H1 (cell line): Measurements from ENCODE around the gene PLCB1. TPM values are rescaled to one million over a fixed set of nuclear protein-coding genes. Genes with fewer than 3 reads are reported as not detected.

Source experiments
- CTCF ChIA-PET: fragments of 300-600 bp; sonication (Branson Sonifier 250); formaldehyde crosslinking; loops from one replicate; lab custom pipeline; 2021; ENCODE audit not compliant: partially characterized antibody; lab: Charles Lee
- POLR2A ChIA-PET: fragments of 300-600 bp; sonication (Branson Sonifier 250); formaldehyde crosslinking; loops from one replicate; lab custom pipeline; 2021; ENCODE audit warnings: inconsistent platforms; ENCODE audit not compliant: partially characterized antibody; lab: Charles Lee
- DNase-seq, 2 experiments: peaks; one replicate each; pipeline versions ENCODE4 v3.0.0 to v3.0.0-alpha.2; 2010 to 2022; ENCODE audit warnings: low spot score in 2 of 2, low read depth in 1 of 2, mixed read lengths in 1 of 2
- FAIRE-seq: peaks from 2 replicates; lab custom pipeline; 2011; peaks lifted over from hg19 to GRCh38; lab: Jason Lieb, UNC
- H2AFZ ChIP-seq: 2 replicates; pipeline ENCODE4 v1.8.1; 2012; ENCODE audit warnings: low read length, inconsistent platforms
- H2AK5ac ChIP-seq: 2 replicates; pipeline ENCODE4 v1.6.1; 2013; ENCODE audit warnings: low read depth, low read length
- H2BK120ac ChIP-seq: replicated peaks from 2 replicates; pipeline ENCODE3; 2013; ENCODE audit warnings: low read depth, low read length, inconsistent platforms
- H2BK12ac ChIP-seq: 2 replicates; pipeline ENCODE4 v1.6.1; 2013; ENCODE audit warnings: low read depth, low read length
- H2BK15ac ChIP-seq: 2 replicates; pipeline ENCODE4 v1.6.1; 2013; ENCODE audit warnings: low read length
- H2BK20ac ChIP-seq: 2 replicates; pipeline ENCODE4 v1.6.1; 2013; ENCODE audit warnings: low read length
- H2BK5ac ChIP-seq: 2 replicates; pipeline ENCODE4 v1.6.1; 2013; ENCODE audit warnings: low read depth, low read length
- H3K14ac ChIP-seq: 2 replicates; pipeline ENCODE4 v1.6.1; 2013; ENCODE audit warnings: inconsistent platforms; ENCODE audit not compliant: insufficient read length
- H3K18ac ChIP-seq: 2 replicates; pipeline ENCODE4 v1.6.1; 2013; ENCODE audit warnings: low read length; ENCODE audit errors: extremely low read depth
- H3K23ac ChIP-seq: 2 replicates; pipeline ENCODE4 v1.6.1; 2013; ENCODE audit warnings: inconsistent platforms; ENCODE audit not compliant: insufficient read length
- H3K23me2 ChIP-seq: 2 replicates; pipeline ENCODE4 v1.6.1; 2013; ENCODE audit warnings: low read depth, low read length
- H3K27ac ChIP-seq: 2 replicates; pipeline ENCODE4 v1.6.1; 2011; ENCODE audit warnings: low read depth, low read length, inconsistent platforms
- H3K27me3 ChIP-seq, 4 experiments: replicated peaks in 1 of 4; 1 replicate in 1 of 4; 2 replicates in 3 of 4; pipeline versions ENCODE4 v1.6.1 to v1.8.1; 2011 to 2013; ENCODE audit warnings: low read length in 3 of 4, mild to moderate bottlenecking in 3 of 4, inconsistent platforms in 2 of 4, mixed read lengths in 2 of 4, moderate library complexity in 1 of 4; ENCODE audit not compliant: control insufficient read depth in 3 of 4, insufficient read depth in 3 of 4; ENCODE audit errors: extremely low read depth in 1 of 4
- H3K36me3 ChIP-seq, 4 experiments: 2 replicates each; pipeline versions ENCODE4 v1.6.1 to v1.8.1; 2011 to 2013; ENCODE audit warnings: mild to moderate bottlenecking in 4 of 4, low read length in 3 of 4, moderate library complexity in 2 of 4, control low read depth in 1 of 4, inconsistent platforms in 1 of 4; ENCODE audit not compliant: insufficient read depth in 4 of 4, control insufficient read depth in 2 of 4
- H3K4ac ChIP-seq: replicated peaks from 2 replicates; pipeline ENCODE3; 2013; ENCODE audit warnings: low read length, low read depth, mixed read lengths, inconsistent platforms; ENCODE audit not compliant: insufficient read length
- H3K4me1 ChIP-seq, 4 experiments: replicated peaks in 1 of 4; 1 replicate in 1 of 4; 2 replicates in 3 of 4; pipeline versions ENCODE4 v1.6.1 to v1.8.1; 2011 to 2013; ENCODE audit warnings: low read length in 3 of 4, inconsistent platforms in 2 of 4, mixed read lengths in 1 of 4; ENCODE audit not compliant: insufficient read depth in 4 of 4, control insufficient read depth in 3 of 4
- H3K4me2 ChIP-seq, 2 experiments: 2 replicates each; pipeline versions ENCODE4 v1.6.1 to v1.8.1; 2011 to 2013; ENCODE audit warnings: low read depth in 2 of 2, low read length in 2 of 2, control low read depth in 1 of 2, inconsistent platforms in 1 of 2, mild to moderate bottlenecking in 1 of 2; ENCODE audit not compliant: insufficient read depth in 1 of 2
- H3K4me3 ChIP-seq, 4 experiments: fragments of 200-600, 300-600 bp in 1 of 4; sonication (generic), shearing (Covaris generic), sonication (Bioruptor Twin) in 1 of 4; 2 replicates each; pipeline versions ENCODE4 v1.5.1 to v1.8.1; 2011 to 2016; ENCODE audit warnings: low read length in 4 of 4, low read depth in 3 of 4, control low read depth in 2 of 4, inconsistent platforms in 2 of 4, mild to moderate bottlenecking in 2 of 4, mixed read lengths in 1 of 4, moderate library complexity in 1 of 4; ENCODE audit not compliant: insufficient read depth in 2 of 4; ENCODE audit errors: extremely low read depth in 1 of 4
- H3K56ac ChIP-seq: replicated peaks from 2 replicates; pipeline ENCODE3; 2013; ENCODE audit warnings: low read depth, mild to moderate bottlenecking, mixed read lengths, low read length, inconsistent platforms; ENCODE audit not compliant: insufficient read length
- H3K79me1 ChIP-seq: 2 replicates; pipeline ENCODE4 v1.6.1; 2013; ENCODE audit warnings: low read depth, low read length, control low read depth
- H3K79me2 ChIP-seq, 2 experiments: 2 replicates each; pipeline versions ENCODE4 v1.6.1 to v1.8.1; 2012 to 2013; ENCODE audit warnings: low read length in 2 of 2, mild to moderate bottlenecking in 2 of 2, inconsistent platforms in 1 of 2; ENCODE audit not compliant: insufficient read depth in 2 of 2, control insufficient read depth in 1 of 2
- H3K9ac ChIP-seq, 4 experiments: replicated peaks in 1 of 4; 1 replicate in 1 of 4; 2 replicates in 3 of 4; pipeline versions ENCODE4 v1.6.1 to v1.8.1; 2011 to 2013; ENCODE audit warnings: low read depth in 3 of 4, low read length in 3 of 4, control low read depth in 2 of 4, mild to moderate bottlenecking in 2 of 4, moderate library complexity in 2 of 4, inconsistent platforms in 1 of 4; ENCODE audit errors: extremely low read depth in 1 of 4
- H3K9me3 ChIP-seq, 2 experiments: 2 replicates each; pipeline versions ENCODE4 v1.6.1 to v1.8.1; 2012 to 2013; ENCODE audit warnings: mild to moderate bottlenecking in 2 of 2, moderate library complexity in 2 of 2, control low read depth in 1 of 2, inconsistent platforms in 1 of 2, low read depth in 1 of 2, low read length in 1 of 2, mixed read lengths in 1 of 2; ENCODE audit not compliant: insufficient read depth in 2 of 2
- H4K20me1 ChIP-seq, 2 experiments: replicated peaks in 1 of 2; 2 replicates each; pipeline versions ENCODE3 to v1.8.1; 2011 to 2013; ENCODE audit warnings: inconsistent platforms in 2 of 2, low read length in 2 of 2, mild to moderate bottlenecking in 1 of 2; ENCODE audit not compliant: insufficient read depth in 2 of 2, control insufficient read depth in 1 of 2
- H4K5ac ChIP-seq: 2 replicates; pipeline ENCODE4 v1.6.1; 2013; ENCODE audit warnings: low read length, low read depth, mixed read lengths, inconsistent platforms; ENCODE audit not compliant: insufficient read length
- H4K8ac ChIP-seq: 2 replicates; pipeline ENCODE4 v1.8.0; 2013; ENCODE audit warnings: mild to moderate bottlenecking, moderate library complexity, low read length, inconsistent platforms; ENCODE audit not compliant: insufficient read depth; ENCODE audit errors: extremely low read depth
- H4K91ac ChIP-seq: replicated peaks from 2 replicates; pipeline ENCODE3; 2013; ENCODE audit warnings: low read length, mixed read lengths, inconsistent platforms; ENCODE audit not compliant: insufficient read length
- CBX8 ChIP-seq: fragments of 300-800, 300-1000 bp; sonication (generic); IDR thresholded peaks from 2 replicates; pipeline ENCODE4 v1.7.1; 2016; ENCODE audit warnings: low read depth, low read length, borderline replicate concordance
- CTCF ChIP-seq, 3 experiments: IDR thresholded peaks; 1 replicate in 2 of 3; 2 replicates in 1 of 3; pipeline versions ENCODE4 v1.5.1 to v1.6.1; 2011; ENCODE audit warnings: low read length in 3 of 3, mild to moderate bottlenecking in 3 of 3, inconsistent platforms in 2 of 3, low read depth in 1 of 3, moderate library complexity in 1 of 3; ENCODE audit not compliant: insufficient read depth in 1 of 3; ENCODE audit errors: control extremely low read depth in 1 of 3
- EGR1 ChIP-seq: IDR thresholded peaks from 2 replicates; pipeline ENCODE4 v1.6.1; 2011; ENCODE audit warnings: low read depth, low read length, borderline replicate concordance
- JUND ChIP-seq: IDR thresholded peaks from 2 replicates; pipeline ENCODE4 v1.6.1; 2011; ENCODE audit warnings: mild to moderate bottlenecking, improper control_type of control experiment, low read length
- KDM1A ChIP-seq: fragments of 200-600, 300-600 bp; sonication (generic); IDR thresholded peaks from 2 replicates; pipeline ENCODE4 v1.7.1; 2016; ENCODE audit warnings: mild to moderate bottlenecking, low read length, borderline replicate concordance
- POU5F1 ChIP-seq: IDR thresholded peaks from 2 replicates; pipeline ENCODE4 v1.6.1; 2011; ENCODE audit warnings: low read depth, mild to moderate bottlenecking, low read length, moderate library complexity
- RBBP5 ChIP-seq: IDR thresholded peaks from 2 replicates; pipeline ENCODE4 v1.7.1; 2012; ENCODE audit warnings: low read depth, mild to moderate bottlenecking, inconsistent platforms, low read length, moderate library complexity, borderline replicate concordance
- RXRA ChIP-seq: IDR thresholded peaks from 2 replicates; pipeline ENCODE4 v1.6.1; 2011; ENCODE audit warnings: low read depth, mild to moderate bottlenecking, low read length, moderate library complexity; ENCODE audit not compliant: insufficient read depth
- SP2 ChIP-seq: IDR thresholded peaks from 2 replicates; pipeline ENCODE4 v1.6.1; 2012; ENCODE audit warnings: mild to moderate bottlenecking, low read length, inconsistent platforms
- YY1 ChIP-seq: IDR thresholded peaks from 2 replicates; pipeline ENCODE4 v1.6.1; 2011; ENCODE audit warnings: low read depth, mild to moderate bottlenecking, low read length
- ZNF274 ChIP-seq: IDR thresholded peaks from 2 replicates; pipeline ENCODE4 v1.7.0; 2012; ENCODE audit warnings: low read length, borderline replicate concordance; ENCODE audit errors: extremely low read depth
- WGBS, 2 experiments: shearing (Covaris generic) in 1 of 2; methylation state at CpG; one replicate each; pipeline versions ENCODE4 v1.1.6 to v1.1.7; 2013 to 2015; ENCODE audit warnings: low lambda C conversion rate in 2 of 2, mixed read lengths in 2 of 2, inconsistent platforms in 1 of 2, low coverage in 1 of 2, missing lambda C conversion rate in 1 of 2; ENCODE audit not compliant: insufficient replicate concordance in 2 of 2, insufficient coverage in 1 of 2, insufficient read length in 1 of 2; ENCODE audit errors: extremely low coverage in 1 of 2, missing lambda C conversion rate in 1 of 2; 5-methylcytosine and 5-hydroxymethylcytosine counted together
- polyA plus RNA-seq, 7 experiments: library from polyadenylated mRNA; depleted of rRNA in 3 of 7; stranded (reverse) in 5 of 7; unstranded in 2 of 7; fragments of >200 nt in 5 of 7; fragments of 200-250 nt in 2 of 7; gene quantifications; 1 replicate in 5 of 7; 2 replicates in 1 of 7; 4 replicates in 1 of 7; pipeline versions ENCODE4 v1.2.1 to v1.2.3, GENCODE V29; 2011 to 2013; ENCODE audit warnings: missing spikeins in 2 of 7, mixed read lengths in 2 of 7
- total RNA-seq: library from RNA; stranded (reverse); fragmentation: NEBNext Ultra II Directional; extraction: Animal tissue kit (Norgen Biotek cat#: 25700); gene quantifications from 2 replicates; pipeline ENCODE4 v1.2.1, GENCODE V29; 2021

PLCB1 gene
- total and polyA plus RNA-seq, 2 of the 8 experiments (the other 6 are each of a cell fraction or from before 2014, with no cell fraction given) = 2.6 to 9.1 TPM

- Histone ChIP-seq H4K20me1 (no peaks in the 10 kb centered on the region), H4K8ac (no peak overlapping the region), H3K18ac (no peak overlapping the region), H3K27ac (no peak overlapping the region), H2BK120ac (no peak overlapping the region), H2AFZ (no peak overlapping the region), H3K14ac (no peak overlapping the region), H3K4me2 (no peak overlapping the region), H3K9me3 (no peaks in the 10 kb centered on the region), H3K4me3 (no peak overlapping the region), H2AK5ac (no peak overlapping the region), H3K79me2 (no peaks in the 10 kb centered on the region), H3K23ac (no peak overlapping the region), H3K36me3 (no peaks in the 10 kb centered on the region), H3K4me1 (peaks cover 0 to 5% (median 4%) of the 10 kb centered on the region in 4 experiments; a peak in 4 of 7 replicates), H2BK15ac (no peak overlapping the region), H3K56ac (no peak overlapping the region), H3K23me2 (no peaks in the 10 kb centered on the region), H2BK5ac (no peak overlapping the region), H3K79me1 (no peaks in the 10 kb centered on the region), H3K4ac (no peak overlapping the region), H3K27me3 (no peaks in the 10 kb centered on the region), H2BK20ac (no peak overlapping the region), H2BK12ac (no peak overlapping the region), H4K91ac (no peak overlapping the region), H4K5ac (no peak overlapping the region), H3K9ac (no peak overlapping the region)
- 86% methylated on average over 7 of the region's 7 CpGs; no CpG with 5 or more reads in 1 of the 2 experiments for WGBS, 2 experiments
- CTCF ChIA-PET = no interaction called here
- FAIRE-seq = no peak
- POLR2A ChIA-PET = interaction anchor here (0.9 kb wide), 1 partner anchor 110 kb away, joined by 3 read pairs; no protein-coding TSS in a partner anchor
- DNase-seq = no peak
- TF ChIP-seq YY1 (no peak), JUND (no peak), POU5F1 (no peak), KDM1A (no peak), EGR1 (no peak), SP2 (no peak), CBX8 (no peak), RBBP5 (no peak), CTCF (IDR thresholded peaks at IDR 0.05; ENCODE audit: control extremely low read depth in 1 of 3, insufficient read depth in 1 of 3, low read depth in 1 of 3, low read length in 3 of 3) (no peak), ZNF274 (no peak), RXRA (no peak)
Observed at GRCh38 chr20:8432435-8433148, 300.5 kb downstream of the PLCB1 start.
